HepG2 (cell line): Measurements from ENCODE around the gene MMP25. TPM values are rescaled to one million over a fixed set of nuclear protein-coding genes. Genes with fewer than 3 reads are reported as not detected.

ENCODE experiments used
- EP300 ChIP-seq, 3 experiments: sonication (generic) in 1 of 3; formaldehyde crosslinking in 1 of 3; IDR thresholded peaks; 2 replicates each; pipeline versions ENCODE4 v1.5.1 to v1.6.1; 2011 to 2020; ENCODE audit warnings: low read depth in 2 of 3, low read length in 2 of 3, borderline replicate concordance in 1 of 3, improper control_type of control experiment in 1 of 3, mild to moderate bottlenecking in 1 of 3, missing genetic modification reagents in 1 of 3, moderate library complexity in 1 of 3
- ETS1 ChIP-seq: sonication (generic); formaldehyde crosslinking; IDR thresholded peaks from 2 replicates; pipeline ENCODE4 v1.4.0; 2020; ENCODE audit warnings: missing genetic modification reagents
- FOSL1 ChIP-seq: sonication (generic); formaldehyde crosslinking; IDR thresholded peaks from 2 replicates; pipeline ENCODE4 v1.9.0; 2021; ENCODE audit warnings: missing genetic modification reagents, borderline replicate concordance
- FOXJ3 ChIP-seq: sonication (generic); formaldehyde crosslinking; IDR thresholded peaks from 2 replicates; pipeline ENCODE4 v1.4.0; 2020; ENCODE audit warnings: missing genetic modification reagents, mild to moderate bottlenecking, borderline replicate concordance
- LBX2 ChIP-seq: sonication (generic); formaldehyde crosslinking; IDR thresholded peaks from 2 replicates; pipeline ENCODE4 v1.5.0; 2020; ENCODE audit warnings: missing genetic modification reagents, mild to moderate bottlenecking, borderline replicate concordance
- PATZ1 ChIP-seq: sonication (generic); formaldehyde crosslinking; IDR thresholded peaks from 2 replicates; pipeline ENCODE4 v1.4.0; 2020; ENCODE audit warnings: missing genetic modification reagents
- SNAPC4 ChIP-seq: sonication (generic); formaldehyde crosslinking; IDR thresholded peaks from 2 replicates; pipeline ENCODE4 v1.4.0; 2020; ENCODE audit warnings: mild to moderate bottlenecking, missing genetic modification reagents
- SUZ12 ChIP-seq: fragments of 150-350 bp; IDR thresholded peaks from 2 replicates; pipeline ENCODE4 v1.6.1; 2014; ENCODE audit warnings: low read depth, low read length
- TFDP2 ChIP-seq: sonication (generic); formaldehyde crosslinking; IDR thresholded peaks from 2 replicates; pipeline ENCODE4 v1.4.0; 2020; ENCODE audit warnings: missing genetic modification reagents
- THYN1 ChIP-seq: sonication (generic); formaldehyde crosslinking; IDR thresholded peaks from 2 replicates; pipeline ENCODE4 v1.8.1; 2023; ENCODE audit warnings: low read depth, mild to moderate bottlenecking, moderate library complexity, missing genetic modification reagents, borderline replicate concordance
- ZBTB20 ChIP-seq: sonication (generic); formaldehyde crosslinking; IDR thresholded peaks from 2 replicates; pipeline ENCODE4 v1.8.1; 2023; ENCODE audit warnings: missing genetic modification reagents, low read depth, mild to moderate bottlenecking, borderline replicate concordance
- ZBTB7B ChIP-seq: sonication (generic); formaldehyde crosslinking; IDR thresholded peaks from 2 replicates; pipeline ENCODE4 v1.4.0; 2020; ENCODE audit warnings: missing genetic modification reagents
- ZFP36 ChIP-seq: fragments of 150-350 bp; IDR thresholded peaks from 2 replicates; pipeline ENCODE4 v1.6.1; 2018; ENCODE audit warnings: borderline replicate concordance, low read length, low read depth; ENCODE audit not compliant: partially characterized antibody
- ZFY ChIP-seq: sonication (generic); formaldehyde crosslinking; IDR thresholded peaks from 2 replicates; pipeline ENCODE4 v1.4.0; 2020; ENCODE audit warnings: missing genetic modification reagents
- ZNF207 ChIP-seq: fragments of 450-650 bp; IDR thresholded peaks from 2 replicates; pipeline ENCODE4 v1.6.1; 2016; ENCODE audit warnings: antibody characterized with exemption, borderline replicate concordance
- ZNF256 ChIP-seq: sonication (generic); formaldehyde crosslinking; conservative IDR thresholded peaks from 2 replicates; pipeline ENCODE4 v1.4.0; 2020; ENCODE audit warnings: missing genetic modification reagents
- ZNF414 ChIP-seq: sonication (generic); formaldehyde crosslinking; IDR thresholded peaks from 2 replicates; pipeline ENCODE4 v1.5.0; 2020; ENCODE audit warnings: missing genetic modification reagents
- polyA plus RNA-seq, 8 experiments: library from polyadenylated mRNA; depleted of rRNA in 3 of 8; stranded (reverse) in 7 of 8; unstranded in 1 of 8; fragments of >200 nt; fragmentation: Illumina TruSeq in 4 of 8; extraction: Trizol in 4 of 8; gene quantifications; 2 replicates each; pipeline versions ENCODE4 v1.2.1 to v1.2.3, GENCODE V29; 2011 to 2016; ENCODE audit warnings: low read depth in 4 of 8, missing spikeins in 1 of 8, mixed read lengths in 1 of 8; ENCODE audit not compliant: insufficient read depth in 1 of 8
- total RNA-seq, 5 experiments: library from RNA; depleted of rRNA; stranded (reverse); fragments of >200 nt; fragmentation: Illumina TruSeq; extraction: Trizol; gene quantifications; 2 replicates each; pipeline ENCODE4 v1.2.3, GENCODE V29; 2016; ENCODE audit warnings: low read depth in 1 of 5

MMP25 gene
- total and polyA plus RNA-seq, 2 of the 13 experiments (the other 11 are each of a cell fraction or from before 2014, with no cell fraction given) = 0.04 to 0.08 TPM

- TF ChIP-seq SNAPC4 (CRISPR knock-in tag) (no peak), ZNF207 (no peak), EP300 (IDR thresholded peaks at IDR 0.05; ENCODE audit: low read depth in 2 of 2, low read length in 2 of 2) (no peak; a peak in 1 of 4 replicates), EP300 (CRISPR knock-in tag; IDR thresholded peaks at IDR 0.05; ENCODE audit: borderline replicate concordance) (no peak), THYN1 (CRISPR knock-in tag) (no peak), ZBTB7B (CRISPR knock-in tag) (peak; percentile 92), ZNF414 (CRISPR knock-in tag) (0 out of 2 replicates have a peak, but pooled peaks have one; percentile 19), SUZ12 (no peak), TFDP2 (CRISPR knock-in tag) (peak; percentile 55), FOSL1 (no peak), ETS1 (no peak), ZFY (CRISPR knock-in tag) (peak; percentile 90), ZNF256 (CRISPR knock-in tag) (no peak), FOXJ3 (CRISPR knock-in tag) (no peak), ZFP36 (no peak), ZBTB20 (CRISPR knock-in tag) (0 out of 2 replicates have a peak, but pooled peaks have one; percentile 20), PATZ1 (CRISPR knock-in tag) (peak; percentile 95), LBX2 (CRISPR knock-in tag) (no peak)
Measured at GRCh38 chr16:3106205-3106928, 60.0 kb downstream of the MMP25 start (continued).
